ENCODE data around the gene ATP2A1. TPM values are rescaled to one million over a fixed set of nuclear protein-coding genes. Genes with fewer than 3 reads are reported as not detected.

The ATP2A1 gene
- total and polyA plus RNA-seq, 2 of the 13 experiments (the other 11 are each of a cell fraction or from before 2014, with no cell fraction given): 3.2 to 12.5 TPM

- no peak for TF ChIP-seq ATF1 (CRISPR knock-in tag; IDR thresholded peaks at IDR 0.05)
- no peak for TF ChIP-seq RFXANK (CRISPR knock-in tag; IDR thresholded peaks at IDR 0.05)
- TF ChIP-seq TARDBP (CRISPR knock-in tag; IDR thresholded peaks at IDR 0.05): 0 out of 2 replicates have a peak, but pooled peaks have one; percentile 21
- no peak for TF ChIP-seq ZNF597 (CRISPR knock-in tag; IDR thresholded peaks at IDR 0.05)
- TF ChIP-seq ZNF18 (CRISPR knock-in tag; IDR thresholded peaks at IDR 0.05; ENCODE audit: insufficient replicate concordance): no peak
- TF ChIP-seq MBNL3 (CRISPR knock-in tag; conservative IDR thresholded peaks at IDR 0.05): no peak
- no peak for TF ChIP-seq CREB3 (CRISPR knock-in tag; IDR thresholded peaks at IDR 0.05)
- TF ChIP-seq ZBTB26 (CRISPR knock-in tag; IDR thresholded peaks at IDR 0.05; ENCODE audit: borderline replicate concordance): no peak; the same call in 1 of the 2 replicates
- TF ChIP-seq ZNF224 (CRISPR knock-in tag; IDR thresholded peaks at IDR 0.05): no peak
- peak; percentile 55; the same call in 1 of the 2 replicates for TF ChIP-seq ETS1 (CRISPR knock-in tag; IDR thresholded peaks at IDR 0.05)
- TF ChIP-seq FOXA3 (CRISPR knock-in tag; IDR thresholded peaks at IDR 0.05): no peak
- no peak for TF ChIP-seq SOX5 (CRISPR knock-in tag; IDR thresholded peaks at IDR 0.05; ENCODE audit: borderline replicate concordance)
- TF ChIP-seq ZNF546 (CRISPR knock-in tag; conservative IDR thresholded peaks at IDR 0.05): 0 out of 2 replicates have a peak, but pooled peaks have one; percentile 16
- TF ChIP-seq NFKB2 (CRISPR knock-in tag; IDR thresholded peaks at IDR 0.05; ENCODE audit: borderline replicate concordance): no peak
- peak; percentile 39; the same call in 1 of the 2 replicates for TF ChIP-seq MYC (CRISPR knock-in tag; IDR thresholded peaks at IDR 0.05; ENCODE audit: borderline replicate concordance)
- no peak for TF ChIP-seq NR0B2 (CRISPR knock-in tag; IDR thresholded peaks at IDR 0.05)
- TF ChIP-seq ZC3H13 (CRISPR knock-in tag; IDR thresholded peaks at IDR 0.05): peak; percentile 73; the same call in 1 of the 2 replicates
- no peak for TF ChIP-seq PAF1 (CRISPR knock-in tag; IDR thresholded peaks at IDR 0.05)
- no peak for TF ChIP-seq ZNF713 (CRISPR knock-in tag; IDR thresholded peaks at IDR 0.05)
- TF ChIP-seq PHF8 (CRISPR knock-in tag; IDR thresholded peaks at IDR 0.05): no peak
- TF ChIP-seq HNRNPH1 (optimal IDR thresholded peaks at IDR 0.05; ENCODE audit: low read depth, low read length): no peak
- 0 out of 2 replicates have a peak, but pooled peaks have one; percentile 23 for TF ChIP-seq KDM5B (CRISPR knock-in tag; IDR thresholded peaks at IDR 0.05; ENCODE audit: borderline replicate concordance)
- no peak for TF ChIP-seq CHCHD3 (CRISPR knock-in tag; IDR thresholded peaks at IDR 0.05)
Measured at GRCh38 chr16:28935924-28936783, 57.9 kb downstream of the ATP2A1 start (continued).

All from HepG2 (cell line).